Loucy (cell line): ENCODE results near the gene KLHL17.

ENCODE experiments used
- EZH2phosphoT487 ChIP-seq: fragments of 200-600 bp; IDR thresholded peaks from 2 replicates; pipeline ENCODE4 v1.6.1; 2018; ENCODE audit warnings: antibody characterized with exemption, mild to moderate bottlenecking, moderate library complexity, borderline replicate concordance
- TF ChIP-seq, protein P1 (sequence below): fragments of 200-600 bp; sonication (generic); conservative IDR thresholded peaks from 2 replicates; pipeline ENCODE4 v1.5.1; 2014; ENCODE audit warnings: mild to moderate bottlenecking, antibody characterized with exemption, low read length

DNA sequence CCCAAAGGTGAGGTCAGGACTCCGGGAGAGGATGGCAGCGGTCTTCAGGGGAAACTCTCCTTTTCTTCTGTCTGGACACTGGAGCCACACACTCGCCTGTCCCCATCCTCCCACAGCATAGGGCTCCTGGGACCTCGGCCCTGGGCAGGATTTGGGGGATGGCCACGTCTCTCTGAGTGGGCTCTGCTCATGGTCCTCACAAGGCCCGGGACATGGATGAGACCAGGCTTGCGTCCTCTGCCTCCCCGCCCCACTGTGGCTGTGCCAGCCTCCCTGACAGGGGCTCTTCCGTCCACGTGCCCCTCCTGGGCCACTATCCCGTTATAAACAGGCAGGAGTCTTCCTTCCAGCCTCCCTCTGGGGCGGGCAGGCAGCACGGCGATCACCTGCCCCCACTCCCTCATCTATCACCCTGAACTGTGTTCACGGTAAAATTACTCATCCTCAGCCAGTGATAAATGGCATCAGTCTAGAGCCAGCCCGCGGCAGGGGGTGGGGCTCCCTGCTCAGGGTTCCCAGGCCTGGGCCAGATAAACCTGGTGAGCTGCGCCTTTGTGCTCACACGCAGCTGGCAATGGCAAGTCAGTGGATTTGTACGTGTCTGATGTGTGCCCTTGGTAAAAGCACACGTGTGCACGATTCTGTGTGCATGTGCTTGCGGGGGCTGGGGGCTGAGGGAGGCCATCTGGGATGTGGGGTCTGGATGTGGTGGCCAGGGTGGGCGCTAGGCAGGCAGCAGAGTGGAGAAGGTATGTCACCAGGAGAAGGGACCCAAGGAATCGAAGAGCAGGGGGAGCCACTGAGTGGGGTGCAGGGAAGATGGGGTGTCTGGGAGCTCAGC, 49.3 kb upstream of the KLHL17 start:
- TF ChIP-seq, protein P1, sequence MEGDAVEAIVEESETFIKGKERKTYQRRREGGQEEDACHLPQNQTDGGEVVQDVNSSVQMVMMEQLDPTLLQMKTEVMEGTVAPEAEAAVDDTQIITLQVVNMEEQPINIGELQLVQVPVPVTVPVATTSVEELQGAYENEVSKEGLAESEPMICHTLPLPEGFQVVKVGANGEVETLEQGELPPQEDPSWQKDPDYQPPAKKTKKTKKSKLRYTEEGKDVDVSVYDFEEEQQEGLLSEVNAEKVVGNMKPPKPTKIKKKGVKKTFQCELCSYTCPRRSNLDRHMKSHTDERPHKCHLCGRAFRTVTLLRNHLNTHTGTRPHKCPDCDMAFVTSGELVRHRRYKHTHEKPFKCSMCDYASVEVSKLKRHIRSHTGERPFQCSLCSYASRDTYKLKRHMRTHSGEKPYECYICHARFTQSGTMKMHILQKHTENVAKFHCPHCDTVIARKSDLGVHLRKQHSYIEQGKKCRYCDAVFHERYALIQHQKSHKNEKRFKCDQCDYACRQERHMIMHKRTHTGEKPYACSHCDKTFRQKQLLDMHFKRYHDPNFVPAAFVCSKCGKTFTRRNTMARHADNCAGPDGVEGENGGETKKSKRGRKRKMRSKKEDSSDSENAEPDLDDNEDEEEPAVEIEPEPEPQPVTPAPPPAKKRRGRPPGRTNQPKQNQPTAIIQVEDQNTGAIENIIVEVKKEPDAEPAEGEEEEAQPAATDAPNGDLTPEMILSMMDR: no peak
- TF ChIP-seq EZH2phosphoT487: no peak
